Spleen (tissue), 7 donors: ENCODE measurements around the gene ASIC1.

Experiments
- CTCF ChIP-seq, 11 experiments: fragments of 200-600 bp in 7 of 11; fragments of 450-650 bp in 4 of 11; sonication (generic) in 4 of 11; IDR thresholded peaks in 8 of 11; conservative IDR thresholded peaks in 3 of 11; 1 replicate in 7 of 11; 2 replicates in 4 of 11; pipeline versions ENCODE4 v1.4.0 to v1.8.0; 2016 to 2021; ENCODE audit warnings: antibody characterized with exemption in 11 of 11, inconsistent platforms in 4 of 11, mild to moderate bottlenecking in 1 of 11
- POLR2A ChIP-seq, 3 donors: fragments of 450-650 bp; IDR thresholded peaks; one replicate each; pipeline ENCODE4 v1.5.1; 2017; ENCODE audit warnings: antibody characterized with exemption in 3 of 3, mild to moderate bottlenecking in 1 of 3
- POLR2AphosphoS5 ChIP-seq, 3 donors: sonication (generic); formaldehyde crosslinking; IDR thresholded peaks; one replicate each; pipeline ENCODE4 v1.5.1; 2017; ENCODE audit warnings: antibody characterized with exemption in 3 of 3
- donor health status: DM: no; HTN: no; CAD: no; lungs with moderate emphysema.
- donor health status: DM: no; HTN: no; CAD: no.
- donor health status: DM: no; HTN: no; CAD: no.

- TF ChIP-seq CTCF (IDR thresholded peaks at IDR 0.05 in 8 of 11, conservative IDR thresholded peaks at IDR 0.05 in 3 of 11) = peak; percentile 90 to 98 (median 93)
- TF ChIP-seq POLR2AphosphoS5 (IDR thresholded peaks at IDR 0.05) = peak; percentile 15 to 47 (median 42)
- TF ChIP-seq POLR2A (IDR thresholded peaks at IDR 0.05) = no peak
These were observed 17.8 kb downstream of the ASIC1 start for GRCh38 chr12:50074936-50075807.
